SK-N-SH (cell line): ENCODE measurements around the gene ZNF649. TPM values are rescaled to one million over a fixed set of nuclear protein-coding genes. Genes with fewer than 3 reads are reported as not detected.

Experiments
- CTCF ChIA-PET: fragments of 300-600, 350-600 bp; formaldehyde crosslinking; extraction: SDS; loops from one replicate; lab custom pipeline; 2021; lab: Yijun Ruan, JAX
- POLR2A ChIA-PET: fragments of 350-600 bp; sonication (Branson Sonifier 250); formaldehyde crosslinking; extraction: SDS; loops from one replicate; lab custom pipeline; 2020; ENCODE audit warnings: antibody characterized with exemption, inconsistent platforms; lab: Yijun Ruan, JAX
- DNase-seq: peaks from one replicate; pipeline ENCODE4 v3.0.0; 2012
- H2AFZ ChIP-seq: fragments of 200-600 bp; sonication (generic); 2 replicates; pipeline ENCODE4 v1.8.1; 2016; ENCODE audit warnings: antibody characterized with exemption, mild to moderate bottlenecking, low read depth
- H3F3A ChIP-seq: fragments of 200-600 bp; sonication (generic); replicated peaks from 2 replicates; pipeline ENCODE3; 2016; ENCODE audit warnings: antibody characterized with exemption, mild to moderate bottlenecking; ENCODE audit not compliant: insufficient read depth
- H3K27ac ChIP-seq, 2 experiments: fragments of 200-500 bp in 1 of 2; fragments of 200-600 bp in 1 of 2; sonication (Bioruptor generic) in 1 of 2; sonication (generic), shearing (Covaris generic) in 1 of 2; 2 replicates each; pipeline versions ENCODE4 v1.5.1 to v1.6.1; 2014 to 2016; ENCODE audit warnings: low read depth in 2 of 2, inconsistent platforms in 1 of 2, low read length in 1 of 2, mild to moderate bottlenecking in 1 of 2, mixed read lengths in 1 of 2
- H3K27me3 ChIP-seq: fragments of 200-600 bp; sonication (generic), shearing (Covaris generic); 2 replicates; pipeline ENCODE4 v1.6.1; 2016; ENCODE audit warnings: mixed run types; ENCODE audit not compliant: insufficient read depth
- H3K36me3 ChIP-seq, 2 experiments: fragments of 200-500 bp in 1 of 2; fragments of 200-600 bp in 1 of 2; sonication (Bioruptor generic) in 1 of 2; sonication (generic) in 1 of 2; replicated peaks in 1 of 2; 2 replicates each; pipeline versions ENCODE3 to v1.5.1; 2014 to 2016; ENCODE audit warnings: low read length in 1 of 2, mild to moderate bottlenecking in 1 of 2; ENCODE audit not compliant: insufficient read depth in 2 of 2, control insufficient read depth in 1 of 2
- H3K4me1 ChIP-seq, 2 experiments: fragments of 200-500 bp in 1 of 2; fragments of 200-600 bp in 1 of 2; sonication (Bioruptor generic) in 1 of 2; sonication (generic), shearing (Covaris generic) in 1 of 2; 2 replicates each; pipeline versions ENCODE4 v1.5.1 to v1.6.1; 2014 to 2016; ENCODE audit warnings: low read depth in 1 of 2, low read length in 1 of 2, mixed run types in 1 of 2; ENCODE audit not compliant: insufficient read depth in 2 of 2, control insufficient read depth in 1 of 2
- H3K4me2 ChIP-seq: fragments of 200-600 bp; sonication (generic), shearing (Covaris generic); 2 replicates; pipeline ENCODE4 v1.6.1; 2017; ENCODE audit warnings: mixed run types
- H3K4me3 ChIP-seq, 2 experiments: fragments of 200-500 bp in 1 of 2; fragments of 200-600 bp in 1 of 2; sonication (Bioruptor generic) in 1 of 2; sonication (generic), shearing (Covaris generic) in 1 of 2; 2 replicates each; pipeline versions ENCODE4 v1.5.1 to v1.8.1; 2014 to 2016; ENCODE audit warnings: low read depth in 2 of 2, inconsistent platforms in 1 of 2, low read length in 1 of 2, mild to moderate bottlenecking in 1 of 2, mixed read lengths in 1 of 2, moderate library complexity in 1 of 2
- H3K79me2 ChIP-seq: fragments of 200-600 bp; sonication (generic); 2 replicates; pipeline ENCODE4 v1.8.1; 2017; ENCODE audit warnings: mild to moderate bottlenecking; ENCODE audit not compliant: insufficient read depth
- H3K9ac ChIP-seq: fragments of 200-600 bp; sonication (generic); 2 replicates; pipeline ENCODE4 v1.6.1; 2017; ENCODE audit warnings: mixed run types
- H3K9me2 ChIP-seq: fragments of 200-600 bp; sonication (generic); 2 replicates; pipeline ENCODE4 v1.6.1; 2017; ENCODE audit warnings: mixed run types
- H3K9me3 ChIP-seq: fragments of 200-600 bp; sonication (generic); 2 replicates; pipeline ENCODE4 v1.6.1; 2017; ENCODE audit warnings: mixed run types, mild to moderate bottlenecking, moderate library complexity
- H4K20me1 ChIP-seq: fragments of 200-600 bp; sonication (generic); 2 replicates; pipeline ENCODE4 v1.6.1; 2017; ENCODE audit warnings: mild to moderate bottlenecking, mixed run types; ENCODE audit not compliant: insufficient read depth
- CHD2 ChIP-seq: fragments of 150-350 bp; IDR thresholded peaks from 2 replicates; pipeline ENCODE4 v1.6.1; 2018; ENCODE audit warnings: low read length; ENCODE audit not compliant: partially characterized antibody
- ELF1 ChIP-seq: IDR thresholded peaks from 2 replicates; pipeline ENCODE4 v1.4.0; 2012
- EP300 ChIP-seq, 2 experiments: IDR thresholded peaks; 2 replicates each; pipeline versions ENCODE4 v1.4.0 to v1.6.1; 2012; ENCODE audit warnings: borderline replicate concordance in 1 of 2, low read depth in 1 of 2, low read length in 1 of 2
- EZH2phosphoT487 ChIP-seq: fragments of 200-600 bp; sonication (generic); IDR thresholded peaks from 2 replicates; pipeline ENCODE4 v1.6.1; 2017; ENCODE audit warnings: low read depth, mixed run types, mild to moderate bottlenecking, antibody characterized with exemption, moderate library complexity, borderline replicate concordance
- FOXJ3 ChIP-seq: sonication (generic); formaldehyde crosslinking; IDR thresholded peaks from 2 replicates; pipeline ENCODE4 v1.5.1; 2020; ENCODE audit warnings: mild to moderate bottlenecking, missing genetic modification reagents
- FOXM1 ChIP-seq: IDR thresholded peaks from 2 replicates; pipeline ENCODE4 v1.4.0; 2012; ENCODE audit warnings: low read depth, mild to moderate bottlenecking
- GABPA ChIP-seq: IDR thresholded peaks from 2 replicates; pipeline ENCODE4 v1.4.0; 2012; ENCODE audit warnings: low read depth, mild to moderate bottlenecking
- GATA2 ChIP-seq: sonication (generic); formaldehyde crosslinking; IDR thresholded peaks from 2 replicates; pipeline ENCODE4 v1.5.0; 2020; ENCODE audit warnings: mild to moderate bottlenecking, missing genetic modification reagents
- JUND ChIP-seq: IDR thresholded peaks from 2 replicates; pipeline ENCODE4 v1.4.0; 2012
- MXI1 ChIP-seq: IDR thresholded peaks from 2 replicates; pipeline ENCODE4 v1.6.1; 2012; ENCODE audit warnings: mild to moderate bottlenecking, low read depth, low read length, improper control_type of control experiment
- NFIC ChIP-seq: IDR thresholded peaks from 2 replicates; pipeline ENCODE4 v1.4.0; 2012; ENCODE audit warnings: borderline replicate concordance
- RAD21 ChIP-seq: IDR thresholded peaks from 2 replicates; pipeline ENCODE4 v1.6.1; 2012; ENCODE audit warnings: mild to moderate bottlenecking, low read length
- RFX5 ChIP-seq: IDR thresholded peaks from 2 replicates; pipeline ENCODE4 v1.6.1; 2012; ENCODE audit warnings: mild to moderate bottlenecking, improper control_type of control experiment, low read length
- SIN3A ChIP-seq: IDR thresholded peaks from 2 replicates; pipeline ENCODE4 v1.6.1; 2012; ENCODE audit warnings: low read depth, mild to moderate bottlenecking, low read length, moderate library complexity, borderline replicate concordance
- SMC3 ChIP-seq: IDR thresholded peaks from 2 replicates; pipeline ENCODE4 v1.6.1; 2012; ENCODE audit warnings: low read depth, low read length, improper control_type of control experiment
- TAF1 ChIP-seq: IDR thresholded peaks from 2 replicates; pipeline ENCODE4 v1.6.1; 2012; ENCODE audit warnings: low read depth, mild to moderate bottlenecking, low read length, moderate library complexity, borderline replicate concordance
- TCF12 ChIP-seq: IDR thresholded peaks from 2 replicates; pipeline ENCODE4 v1.4.0; 2012
- TEAD4 ChIP-seq: IDR thresholded peaks from 2 replicates; pipeline ENCODE4 v1.4.0; 2012; ENCODE audit warnings: mild to moderate bottlenecking, borderline replicate concordance; ENCODE audit not compliant: insufficient read depth
- YY1 ChIP-seq: IDR thresholded peaks from 2 replicates; pipeline ENCODE4 v1.4.0; 2012; ENCODE audit warnings: low read depth, mild to moderate bottlenecking
- WGBS: methylation state at CpG from one replicate; pipeline ENCODE4 v1.1.6; 2017; ENCODE audit warnings: low lambda C conversion rate; 5-methylcytosine and 5-hydroxymethylcytosine counted together
- polyA plus RNA-seq, 3 experiments: library from polyadenylated mRNA; depleted of rRNA; stranded (reverse); fragments of >200 nt; gene quantifications; 2 replicates each; pipeline ENCODE4 v1.2.3, GENCODE V29; 2012
- TF ChIP-seq, protein P1 (sequence below): IDR thresholded peaks from 2 replicates; pipeline ENCODE4 v1.4.0; 2012; ENCODE audit warnings: low read depth, borderline replicate concordance
- TF ChIP-seq, protein P2 (sequence below): IDR thresholded peaks from 2 replicates; pipeline ENCODE4; 2012
- TF ChIP-seq, protein P3 (sequence below): IDR thresholded peaks from 2 replicates; pipeline ENCODE4 v1.6.1; 2012; ENCODE audit warnings: mild to moderate bottlenecking, low read depth, low read length, moderate library complexity
- TF ChIP-seq, protein P4 (sequence below): fragments of 200-600 bp; sonication (generic); IDR thresholded peaks from 2 replicates; pipeline ENCODE4 v1.6.1; 2017; ENCODE audit warnings: antibody characterized with exemption, mild to moderate bottlenecking, moderate library complexity

ZNF649 gene
- polyA plus RNA-seq (2012; rRNA removed) = 1.5 and 2.7 TPM in 2 replicates
- polyA plus RNA-seq (2012; cell fraction: cytosol; rRNA removed) = 2.0 and 2.4 TPM in 2 replicates
- 1.6 and 3.3 TPM in 2 replicates for polyA plus RNA-seq (2012; cell fraction: nucleus; rRNA removed)

- Histone ChIP-seq H4K20me1 (no peaks in the 10 kb centered on the region), H3K79me2 (peaks cover 42% of the 10 kb centered on the region), H3K9me2 (no peaks in the 10 kb centered on the region), H3K4me1 (no peaks in the 10 kb centered on the region; a peak in 1 of 4 replicates), H3K9me3 (0 out of 2 replicates have a peak, but pooled peaks cover 4% of the 10 kb centered on the region), H3K27me3 (no peaks in the 10 kb centered on the region), H3K4me2 (peak within 1 kb of the TSS; percentile 85), H3K9ac (peak within 1 kb of the TSS; percentile 80), H3K27ac (peak within 1 kb of the TSS in 1 of 2 experiments; percentile 73; a peak in 2 of 4 replicates), H3F3A (peaks cover 4% of the 10 kb centered on the region), H3K4me3 (peak within 1 kb of the TSS; percentile 83 to 94), H2AFZ (peak within 1 kb of the TSS; percentile 96), H3K36me3 (peaks cover 8 to 17% of the 10 kb centered on the region in 2 experiments)
- CTCF ChIA-PET = no interaction called here
- DNase-seq = peak; percentile 82
- POLR2A ChIA-PET = no interaction called here
- 4% methylated on average over 31 of the region's 43 CpGs for WGBS
- TF ChIP-seq TCF12 (no peak), JUND (no peak), FOXJ3 (no peak), TEAD4 (no peak), FOXM1 (no peak), GATA2 (CRISPR knock-in tag) (no peak), RFX5 (no peak), RAD21 (no peak), ELF1 (no peak), SMC3 (peak; percentile 11; the same call in 1 of the 2 replicates), TAF1 (peak; percentile 61), EP300 (IDR thresholded peaks at IDR 0.05; ENCODE audit: borderline replicate concordance in 1 of 2, low read depth in 1 of 2, low read length in 1 of 2) (no peak), MXI1 (peak; percentile 56), EZH2phosphoT487 (no peak), CHD2 (peak; percentile 55), YY1 (peak; percentile 100), SIN3A (peak; percentile 41; the same call in 1 of the 2 replicates), NFIC (no peak), GABPA (peak; percentile 35; the same call in 1 of the 2 replicates)
- TF ChIP-seq, protein P1, sequence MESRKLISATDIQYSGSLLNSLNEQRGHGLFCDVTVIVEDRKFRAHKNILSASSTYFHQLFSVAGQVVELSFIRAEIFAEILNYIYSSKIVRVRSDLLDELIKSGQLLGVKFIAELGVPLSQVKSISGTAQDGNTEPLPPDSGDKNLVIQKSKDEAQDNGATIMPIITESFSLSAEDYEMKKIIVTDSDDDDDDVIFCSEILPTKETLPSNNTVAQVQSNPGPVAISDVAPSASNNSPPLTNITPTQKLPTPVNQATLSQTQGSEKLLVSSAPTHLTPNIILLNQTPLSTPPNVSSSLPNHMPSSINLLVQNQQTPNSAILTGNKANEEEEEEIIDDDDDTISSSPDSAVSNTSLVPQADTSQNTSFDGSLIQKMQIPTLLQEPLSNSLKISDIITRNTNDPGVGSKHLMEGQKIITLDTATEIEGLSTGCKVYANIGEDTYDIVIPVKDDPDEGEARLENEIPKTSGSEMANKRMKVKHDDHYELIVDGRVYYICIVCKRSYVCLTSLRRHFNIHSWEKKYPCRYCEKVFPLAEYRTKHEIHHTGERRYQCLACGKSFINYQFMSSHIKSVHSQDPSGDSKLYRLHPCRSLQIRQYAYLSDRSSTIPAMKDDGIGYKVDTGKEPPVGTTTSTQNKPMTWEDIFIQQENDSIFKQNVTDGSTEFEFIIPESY = no peak
- TF ChIP-seq, protein P2, sequence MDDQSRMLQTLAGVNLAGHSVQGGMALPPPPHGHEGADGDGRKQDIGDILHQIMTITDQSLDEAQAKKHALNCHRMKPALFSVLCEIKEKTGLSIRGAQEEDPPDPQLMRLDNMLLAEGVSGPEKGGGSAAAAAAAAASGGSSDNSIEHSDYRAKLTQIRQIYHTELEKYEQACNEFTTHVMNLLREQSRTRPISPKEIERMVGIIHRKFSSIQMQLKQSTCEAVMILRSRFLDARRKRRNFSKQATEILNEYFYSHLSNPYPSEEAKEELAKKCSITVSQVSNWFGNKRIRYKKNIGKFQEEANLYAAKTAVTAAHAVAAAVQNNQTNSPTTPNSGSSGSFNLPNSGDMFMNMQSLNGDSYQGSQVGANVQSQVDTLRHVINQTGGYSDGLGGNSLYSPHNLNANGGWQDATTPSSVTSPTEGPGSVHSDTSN = no peak
- TF ChIP-seq, protein P3, sequence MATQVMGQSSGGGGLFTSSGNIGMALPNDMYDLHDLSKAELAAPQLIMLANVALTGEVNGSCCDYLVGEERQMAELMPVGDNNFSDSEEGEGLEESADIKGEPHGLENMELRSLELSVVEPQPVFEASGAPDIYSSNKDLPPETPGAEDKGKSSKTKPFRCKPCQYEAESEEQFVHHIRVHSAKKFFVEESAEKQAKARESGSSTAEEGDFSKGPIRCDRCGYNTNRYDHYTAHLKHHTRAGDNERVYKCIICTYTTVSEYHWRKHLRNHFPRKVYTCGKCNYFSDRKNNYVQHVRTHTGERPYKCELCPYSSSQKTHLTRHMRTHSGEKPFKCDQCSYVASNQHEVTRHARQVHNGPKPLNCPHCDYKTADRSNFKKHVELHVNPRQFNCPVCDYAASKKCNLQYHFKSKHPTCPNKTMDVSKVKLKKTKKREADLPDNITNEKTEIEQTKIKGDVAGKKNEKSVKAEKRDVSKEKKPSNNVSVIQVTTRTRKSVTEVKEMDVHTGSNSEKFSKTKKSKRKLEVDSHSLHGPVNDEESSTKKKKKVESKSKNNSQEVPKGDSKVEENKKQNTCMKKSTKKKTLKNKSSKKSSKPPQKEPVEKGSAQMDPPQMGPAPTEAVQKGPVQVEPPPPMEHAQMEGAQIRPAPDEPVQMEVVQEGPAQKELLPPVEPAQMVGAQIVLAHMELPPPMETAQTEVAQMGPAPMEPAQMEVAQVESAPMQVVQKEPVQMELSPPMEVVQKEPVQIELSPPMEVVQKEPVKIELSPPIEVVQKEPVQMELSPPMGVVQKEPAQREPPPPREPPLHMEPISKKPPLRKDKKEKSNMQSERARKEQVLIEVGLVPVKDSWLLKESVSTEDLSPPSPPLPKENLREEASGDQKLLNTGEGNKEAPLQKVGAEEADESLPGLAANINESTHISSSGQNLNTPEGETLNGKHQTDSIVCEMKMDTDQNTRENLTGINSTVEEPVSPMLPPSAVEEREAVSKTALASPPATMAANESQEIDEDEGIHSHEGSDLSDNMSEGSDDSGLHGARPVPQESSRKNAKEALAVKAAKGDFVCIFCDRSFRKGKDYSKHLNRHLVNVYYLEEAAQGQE = no peak
- TF ChIP-seq, protein P4, sequence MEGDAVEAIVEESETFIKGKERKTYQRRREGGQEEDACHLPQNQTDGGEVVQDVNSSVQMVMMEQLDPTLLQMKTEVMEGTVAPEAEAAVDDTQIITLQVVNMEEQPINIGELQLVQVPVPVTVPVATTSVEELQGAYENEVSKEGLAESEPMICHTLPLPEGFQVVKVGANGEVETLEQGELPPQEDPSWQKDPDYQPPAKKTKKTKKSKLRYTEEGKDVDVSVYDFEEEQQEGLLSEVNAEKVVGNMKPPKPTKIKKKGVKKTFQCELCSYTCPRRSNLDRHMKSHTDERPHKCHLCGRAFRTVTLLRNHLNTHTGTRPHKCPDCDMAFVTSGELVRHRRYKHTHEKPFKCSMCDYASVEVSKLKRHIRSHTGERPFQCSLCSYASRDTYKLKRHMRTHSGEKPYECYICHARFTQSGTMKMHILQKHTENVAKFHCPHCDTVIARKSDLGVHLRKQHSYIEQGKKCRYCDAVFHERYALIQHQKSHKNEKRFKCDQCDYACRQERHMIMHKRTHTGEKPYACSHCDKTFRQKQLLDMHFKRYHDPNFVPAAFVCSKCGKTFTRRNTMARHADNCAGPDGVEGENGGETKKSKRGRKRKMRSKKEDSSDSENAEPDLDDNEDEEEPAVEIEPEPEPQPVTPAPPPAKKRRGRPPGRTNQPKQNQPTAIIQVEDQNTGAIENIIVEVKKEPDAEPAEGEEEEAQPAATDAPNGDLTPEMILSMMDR = no peak
Measured at GRCh38 chr19:51904331-51905165, at the start of gene ZNF649. ZNF649 (minus strand) TSS chr19:51905017; CDS start chr19:51900107, 4,910 bp downstream.
